H9 (cell line): ENCODE measurements around the gene ERC1. TPM values are rescaled to one million over a fixed set of nuclear protein-coding genes. Genes with fewer than 3 reads are reported as not detected.

Experiments
- DNase-seq: peaks from one replicate; pipeline ENCODE4 v3.0.0-alpha.2; 2017
- H2AFZ ChIP-seq: one replicate; pipeline ENCODE4 v1.6.1; 2013; ENCODE audit warnings: mild to moderate bottlenecking, low read length, control low read depth, moderate library complexity
- H2AK5ac ChIP-seq: 2 replicates; pipeline ENCODE4 v1.6.1; 2013; ENCODE audit warnings: low read length, control low read depth, mixed read lengths; ENCODE audit not compliant: insufficient read length
- H2BK120ac ChIP-seq: one replicate; pipeline ENCODE4 v1.6.1; 2013; ENCODE audit warnings: low read depth, mild to moderate bottlenecking, low read length, control low read depth, inconsistent platforms; ENCODE audit not compliant: poor library complexity, severe bottlenecking
- H2BK12ac ChIP-seq: 2 replicates; pipeline ENCODE4 v1.6.1; 2013; ENCODE audit warnings: low read length, control low read depth, mixed read lengths, low read depth; ENCODE audit not compliant: insufficient read length
- H2BK15ac ChIP-seq: 2 replicates; pipeline ENCODE4 v1.6.1; 2013; ENCODE audit warnings: low read depth, low read length, control low read depth
- H2BK20ac ChIP-seq: one replicate; pipeline ENCODE4 v1.6.1; 2013; ENCODE audit warnings: low read depth, mild to moderate bottlenecking, low read length, control low read depth, inconsistent platforms; ENCODE audit not compliant: poor library complexity, severe bottlenecking
- H2BK5ac ChIP-seq: 2 replicates; pipeline ENCODE4 v1.6.1; 2013; ENCODE audit warnings: low read length, control low read depth, mixed read lengths; ENCODE audit not compliant: insufficient read length
- H3K14ac ChIP-seq: 2 replicates; pipeline ENCODE4 v1.6.1; 2013; ENCODE audit warnings: low read length, control low read depth; ENCODE audit not compliant: insufficient read depth
- H3K18ac ChIP-seq: 2 replicates; pipeline ENCODE4 v1.6.1; 2013; ENCODE audit warnings: low read depth, mild to moderate bottlenecking, mixed read lengths, low read length, control low read depth; ENCODE audit not compliant: insufficient read length
- H3K23ac ChIP-seq: 2 replicates; pipeline ENCODE4 v1.6.1; 2013; ENCODE audit warnings: low read length, control low read depth, mixed read lengths, low read depth; ENCODE audit not compliant: insufficient read length
- H3K23me2 ChIP-seq: 2 replicates; pipeline ENCODE4 v1.6.1; 2013; ENCODE audit warnings: low read depth, mild to moderate bottlenecking, mixed read lengths, low read length, control low read depth; ENCODE audit not compliant: insufficient read length, poor library complexity, severe bottlenecking
- H3K27ac ChIP-seq: 2 replicates; pipeline ENCODE4 v1.5.1; 2013; ENCODE audit warnings: low read length, control low read depth, mixed read lengths, low read depth; ENCODE audit not compliant: insufficient read length
- H3K27me3 ChIP-seq: 2 replicates; pipeline ENCODE4 v1.6.1; 2013; ENCODE audit warnings: low read length, control low read depth, inconsistent platforms; ENCODE audit not compliant: insufficient read depth
- H3K4ac ChIP-seq: 2 replicates; pipeline ENCODE4 v1.6.1; 2013; ENCODE audit warnings: low read depth, mild to moderate bottlenecking, control low read depth, inconsistent platforms, low read length, moderate library complexity
- H3K4me1 ChIP-seq: 2 replicates; pipeline ENCODE4 v1.6.1; 2013; ENCODE audit warnings: low read length, control low read depth, inconsistent platforms; ENCODE audit not compliant: insufficient read depth
- H3K4me2 ChIP-seq: 2 replicates; pipeline ENCODE4 v1.6.1; 2013; ENCODE audit warnings: low read length, control low read depth, mixed read lengths; ENCODE audit not compliant: insufficient read length, insufficient read depth
- H3K56ac ChIP-seq: 2 replicates; pipeline ENCODE4 v1.6.1; 2013; ENCODE audit warnings: low read depth, mild to moderate bottlenecking, mixed read lengths, low read length, control low read depth; ENCODE audit not compliant: insufficient read length
- H3K79me1 ChIP-seq: 2 replicates; pipeline ENCODE4 v1.6.1; 2013; ENCODE audit warnings: low read depth, mild to moderate bottlenecking, moderate library complexity, low read length, control low read depth, inconsistent platforms; ENCODE audit not compliant: insufficient read depth, poor library complexity, severe bottlenecking
- H3K79me2 ChIP-seq: 2 replicates; pipeline ENCODE4 v1.6.1; 2013; ENCODE audit warnings: low read length, control low read depth, inconsistent platforms; ENCODE audit not compliant: insufficient read depth
- H3K9ac ChIP-seq: 2 replicates; pipeline ENCODE4 v1.6.1; 2013; ENCODE audit warnings: low read length, control low read depth, mixed read lengths; ENCODE audit not compliant: insufficient read length; ENCODE audit errors: extremely low read depth
- H3K9me3 ChIP-seq: one replicate; pipeline ENCODE4 v1.6.1; 2013; ENCODE audit warnings: low read depth, low read length, inconsistent platforms; ENCODE audit not compliant: control insufficient read depth
- H3T11ph ChIP-seq: one replicate; pipeline ENCODE4 v1.6.1; 2013; ENCODE audit warnings: mild to moderate bottlenecking, low read length, control low read depth, inconsistent platforms
- H4K20me1 ChIP-seq: one replicate; pipeline ENCODE4 v1.6.1; 2013; ENCODE audit not compliant: control insufficient read depth, insufficient read length, insufficient read depth
- H4K5ac ChIP-seq: 2 replicates; pipeline ENCODE4 v1.6.1; 2013; ENCODE audit warnings: low read depth, mild to moderate bottlenecking, mixed read lengths, low read length, control low read depth; ENCODE audit not compliant: insufficient read length
- H4K8ac ChIP-seq: replicated peaks from 2 replicates; pipeline ENCODE4 v1.6.1; 2013; ENCODE audit warnings: low read length, control low read depth, mixed read lengths, low read depth; ENCODE audit not compliant: insufficient read length
- H4K91ac ChIP-seq: 2 replicates; pipeline ENCODE4 v1.6.1; 2013; ENCODE audit warnings: low read depth, mild to moderate bottlenecking, moderate library complexity, mixed read lengths, low read length, control low read depth; ENCODE audit not compliant: insufficient read length
- H3K27ac Mint-ChIP-seq, 3 experiments: 2 replicates in 2 of 3; 3 replicates in 1 of 3; pipeline ENCODE4 v1.8.0; 2020 to 2021; ENCODE audit warnings: mixed read lengths in 3 of 3, mild to moderate bottlenecking in 1 of 3, moderate library complexity in 1 of 3
- H3K27me3 Mint-ChIP-seq: 2 replicates; pipeline ENCODE4 v1.8.0; 2021; ENCODE audit warnings: low read depth, mild to moderate bottlenecking, moderate library complexity, mixed read lengths
- H3K36me3 Mint-ChIP-seq, 3 experiments: 2 replicates in 2 of 3; 3 replicates in 1 of 3; pipeline ENCODE4 v1.8.0; 2020 to 2021; ENCODE audit warnings: low read depth in 3 of 3, mixed read lengths in 3 of 3; ENCODE audit not compliant: insufficient read depth in 1 of 3
- H3K4me1 Mint-ChIP-seq, 2 experiments: 2 replicates each; pipeline ENCODE4 v1.8.0; 2020; ENCODE audit warnings: mixed read lengths in 2 of 2
- H3K4me3 Mint-ChIP-seq, 2 experiments: 2 replicates in 1 of 2; 3 replicates in 1 of 2; pipeline ENCODE4 v1.8.0; 2020 to 2021; ENCODE audit warnings: mild to moderate bottlenecking in 2 of 2, mixed read lengths in 2 of 2, moderate library complexity in 1 of 2
- H3K9me3 Mint-ChIP-seq, 2 experiments: 2 replicates in 1 of 2; 3 replicates in 1 of 2; pipeline ENCODE4 v1.8.0; 2020; ENCODE audit warnings: mild to moderate bottlenecking in 2 of 2, mixed read lengths in 2 of 2, moderate library complexity in 1 of 2
- WGBS: extraction: QIAGEN DNeasy Blood & Tissue Kit; methylation state at CpG from one replicate; pipeline ENCODE4 v1.1.7; 2013; ENCODE audit warnings: missing lambda C conversion rate, low lambda C conversion rate, mixed read lengths; ENCODE audit not compliant: insufficient read length; ENCODE audit errors: extremely low coverage; 5-methylcytosine and 5-hydroxymethylcytosine counted together
- total RNA-seq: library from RNA; stranded (reverse); gene quantifications from 2 replicates; pipeline ENCODE4 v1.2.1, GENCODE V29; 2021
- TF ChIP-seq, protein P1 (sequence below): fragments of 200-600 bp; sonication (generic); conservative IDR thresholded peaks from 3 replicates; pipeline ENCODE4 v1.8.0; 2021; ENCODE audit warnings: antibody characterized with exemption, mild to moderate bottlenecking

ERC1 gene
- total RNA-seq, 1 experiment from 2014 or later: 51.2 TPM

- Histone ChIP-seq H2AK5ac (no peak overlapping the region), H3K14ac (no peak overlapping the region), H3K79me2 (no peaks in the 10 kb centered on the region), H4K5ac (no peak overlapping the region), H3K4me1 (peaks cover 2% of the 10 kb centered on the region; the same call in 1 of the 2 replicates), H2BK5ac (no peak overlapping the region), H4K8ac (no peak overlapping the region), H2BK12ac (no peak overlapping the region), H2BK20ac (no peak overlapping the region), H3T11ph (no peak overlapping the region), H4K20me1 (no peaks in the 10 kb centered on the region), H3K23me2 (no peaks in the 10 kb centered on the region), H2BK15ac (no peak overlapping the region), H3K27ac (no peak overlapping the region), H3K4me2 (no peak overlapping the region), H3K9me3 (no peaks in the 10 kb centered on the region), H2BK120ac (no peak overlapping the region), H2AFZ (no peak overlapping the region), H3K9ac (no peak overlapping the region), H3K23ac (no peak overlapping the region), H3K79me1 (no peaks in the 10 kb centered on the region), H4K91ac (no peak overlapping the region), H3K4ac (no peak overlapping the region), H3K18ac (no peak overlapping the region), H3K56ac (no peak overlapping the region), H3K27me3 (no peaks in the 10 kb centered on the region)
- TF ChIP-seq, protein P1, sequence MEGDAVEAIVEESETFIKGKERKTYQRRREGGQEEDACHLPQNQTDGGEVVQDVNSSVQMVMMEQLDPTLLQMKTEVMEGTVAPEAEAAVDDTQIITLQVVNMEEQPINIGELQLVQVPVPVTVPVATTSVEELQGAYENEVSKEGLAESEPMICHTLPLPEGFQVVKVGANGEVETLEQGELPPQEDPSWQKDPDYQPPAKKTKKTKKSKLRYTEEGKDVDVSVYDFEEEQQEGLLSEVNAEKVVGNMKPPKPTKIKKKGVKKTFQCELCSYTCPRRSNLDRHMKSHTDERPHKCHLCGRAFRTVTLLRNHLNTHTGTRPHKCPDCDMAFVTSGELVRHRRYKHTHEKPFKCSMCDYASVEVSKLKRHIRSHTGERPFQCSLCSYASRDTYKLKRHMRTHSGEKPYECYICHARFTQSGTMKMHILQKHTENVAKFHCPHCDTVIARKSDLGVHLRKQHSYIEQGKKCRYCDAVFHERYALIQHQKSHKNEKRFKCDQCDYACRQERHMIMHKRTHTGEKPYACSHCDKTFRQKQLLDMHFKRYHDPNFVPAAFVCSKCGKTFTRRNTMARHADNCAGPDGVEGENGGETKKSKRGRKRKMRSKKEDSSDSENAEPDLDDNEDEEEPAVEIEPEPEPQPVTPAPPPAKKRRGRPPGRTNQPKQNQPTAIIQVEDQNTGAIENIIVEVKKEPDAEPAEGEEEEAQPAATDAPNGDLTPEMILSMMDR: peak; percentile 95
- peak; percentile 78 for DNase-seq
- H3K9me3 Mint-ChIP-seq: peaks cover 7 to 13% of the 10 kb centered on the region in 2 experiments
- H3K4me3 Mint-ChIP-seq: no peak overlapping the region
- peaks cover 0 to 5% (median 0%) of the 10 kb centered on the region in 3 experiments; a peak in 4 of 7 replicates for H3K36me3 Mint-ChIP-seq
- no peak overlapping the region; a peak in 1 of 7 replicates for H3K27ac Mint-ChIP-seq
- no CpG with 5 or more reads among the region's 2 CpGs for WGBS
- no peaks in the 10 kb centered on the region for H3K27me3 Mint-ChIP-seq
- peaks cover 6% of the 10 kb centered on the region in 2 experiments for H3K4me1 Mint-ChIP-seq
Measured at GRCh38 chr12:1517007-1517406, 526.0 kb downstream of the ERC1 start.
